Measurements from ENCODE around the gene EXTL2. TPM values are rescaled to one million over a fixed set of nuclear protein-coding genes. Genes with fewer than 3 reads are reported as not detected.

Gene EXTL2
- total and polyA plus RNA-seq, 9 of the 15 experiments (the other 6 are each of a cell fraction or from before 2014, with no cell fraction given), result 8.5 to 40.7 (median 26.0) TPM

GRCh38 chr1:100894603-100895539 is at the start of gene EXTL2 (continued):
- TF ChIP-seq POLR2AphosphoS5 (IDR thresholded peaks at IDR 0.05; ENCODE audit: control insufficient read depth, insufficient read depth, low read depth, low read length) (peak; percentile 40; the same call in 1 of the 2 replicates), PHB2 (IDR thresholded peaks at IDR 0.05; ENCODE audit: low read depth) (no peak), CUX1 (CRISPR knock-in tag; IDR thresholded peaks at IDR 0.05) (no peak), HMG20B (CRISPR knock-in tag; IDR thresholded peaks at IDR 0.05) (no peak), ZBTB9 (CRISPR knock-in tag; IDR thresholded peaks at IDR 0.05) (no peak), PCBP2 (IDR thresholded peaks at IDR 0.05; ENCODE audit: low read depth, low read length, poor library complexity, severe bottlenecking) (no peak), MTF1 (CRISPR knock-in tag; IDR thresholded peaks at IDR 0.05; ENCODE audit: borderline replicate concordance) (no peak), NR0B1 (IDR thresholded peaks at IDR 0.05; ENCODE audit: partially characterized antibody) (no peak)
